ENCODE results near the gene NNMT.

The NNMT gene

DNA sequence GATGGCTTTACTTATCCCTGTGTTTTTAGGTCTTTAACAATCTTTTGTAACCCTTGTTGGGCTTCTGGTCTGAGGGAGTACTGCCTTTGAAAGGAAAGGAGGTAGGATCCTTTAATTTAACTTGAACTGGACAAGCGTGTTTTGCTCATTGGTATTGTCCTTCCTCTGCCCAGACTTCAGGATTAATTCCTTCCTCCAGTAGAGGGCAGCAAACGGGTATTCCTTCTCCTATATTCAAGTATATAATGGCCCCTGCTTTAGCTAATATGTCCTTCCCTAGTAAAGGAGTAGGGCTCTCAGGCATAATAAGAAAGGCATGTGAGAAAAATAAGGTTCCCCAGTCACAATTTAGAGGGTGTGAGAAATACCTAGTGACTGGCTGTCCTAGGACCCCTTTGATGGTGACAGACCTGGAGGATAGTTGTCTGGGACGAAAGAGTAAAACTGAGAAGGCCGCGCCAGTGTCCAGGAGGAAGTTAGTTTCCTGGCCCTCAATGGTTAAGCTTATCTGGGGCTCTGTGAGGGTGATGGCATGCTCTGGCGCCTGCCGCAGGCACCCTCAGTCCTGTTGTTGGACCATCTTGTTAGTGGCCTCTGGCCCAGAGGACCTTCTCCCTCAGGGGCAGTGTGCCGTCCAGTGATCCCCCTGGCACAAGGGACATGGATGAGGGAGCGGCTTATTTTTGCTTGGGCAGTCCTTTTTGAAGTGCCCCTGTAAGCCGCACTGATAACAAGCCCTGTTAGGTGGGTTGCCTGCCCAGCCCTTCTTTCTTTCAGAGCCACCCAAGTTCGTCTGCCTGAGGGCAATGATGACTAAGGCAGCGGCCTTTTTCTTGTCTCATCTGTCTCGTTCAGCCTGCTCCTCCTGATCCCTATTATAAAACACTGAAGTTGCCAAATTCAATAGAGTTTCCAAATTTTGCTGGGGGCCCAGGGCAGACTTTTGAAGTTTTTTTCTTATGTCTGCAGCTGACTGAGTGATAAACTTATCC lies 52.3 kb downstream of the NNMT start:
- DNase-seq (ENCODE audit: low read depth in 2 of 2), result no peak

DNA sequence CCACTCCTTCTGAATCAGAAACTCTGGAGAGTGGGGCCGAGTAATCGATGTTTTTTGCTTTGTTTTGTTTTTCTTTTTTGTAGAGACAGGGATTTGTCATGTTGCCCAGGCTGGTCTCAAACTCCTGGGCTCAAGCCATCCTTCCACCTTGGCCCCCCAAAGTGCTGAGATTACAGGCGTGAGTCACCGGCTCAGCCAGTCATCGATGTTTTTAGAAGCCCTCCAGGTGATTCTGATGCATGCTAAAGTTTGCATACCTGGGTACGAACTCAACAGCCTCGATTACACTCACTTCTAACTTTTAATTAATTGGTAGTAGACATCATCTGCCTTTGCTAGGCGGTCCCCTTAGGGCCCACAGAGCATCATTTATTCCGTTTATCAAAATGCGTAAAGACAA lies 53.8 kb downstream of the NNMT start:
- DNase-seq (ENCODE audit: low read depth in 2 of 2), result no peak

DNA sequence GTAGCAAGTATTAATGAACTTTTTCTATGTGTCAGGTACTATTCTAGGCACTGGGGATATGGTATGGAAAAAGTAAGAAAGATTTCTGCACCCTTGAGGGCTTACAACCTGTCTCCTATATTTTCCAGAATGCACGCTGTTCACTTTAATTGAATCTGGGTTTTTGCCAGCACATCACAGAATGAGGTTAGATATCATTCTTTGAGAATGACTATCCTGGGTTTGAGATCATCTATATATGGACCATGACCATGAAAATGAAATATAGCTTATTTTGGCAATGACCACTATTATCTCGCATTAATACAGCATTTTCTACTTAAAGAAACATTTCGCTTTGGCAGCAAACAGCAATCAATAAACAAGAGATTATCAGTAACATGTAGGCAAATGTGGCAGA lies 57.2 kb downstream of the NNMT start:
- no peak for DNase-seq (ENCODE audit: low read depth in 2 of 2)

DNA sequence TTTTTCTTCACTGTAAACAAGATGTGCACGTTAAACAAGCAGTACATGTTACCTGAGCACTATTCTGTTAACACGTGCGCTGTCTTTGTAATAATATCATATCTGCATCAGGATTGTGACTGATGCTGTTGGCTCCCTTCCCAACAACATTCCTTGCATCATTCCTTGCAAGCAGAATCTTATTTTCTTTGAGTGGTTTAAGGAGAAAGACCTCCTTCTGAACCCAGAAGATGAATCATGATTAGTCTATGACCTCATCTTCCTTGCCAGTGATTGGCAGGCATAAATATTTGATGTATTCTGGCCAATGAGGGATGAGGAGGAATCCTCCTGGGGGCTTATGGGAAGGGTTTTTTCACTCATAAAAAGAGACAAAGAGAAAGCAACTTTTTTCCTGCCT lies 57.9 kb downstream of the NNMT start:
- DNase-seq (ENCODE audit: low read depth in 2 of 2), result no peak

DNA sequence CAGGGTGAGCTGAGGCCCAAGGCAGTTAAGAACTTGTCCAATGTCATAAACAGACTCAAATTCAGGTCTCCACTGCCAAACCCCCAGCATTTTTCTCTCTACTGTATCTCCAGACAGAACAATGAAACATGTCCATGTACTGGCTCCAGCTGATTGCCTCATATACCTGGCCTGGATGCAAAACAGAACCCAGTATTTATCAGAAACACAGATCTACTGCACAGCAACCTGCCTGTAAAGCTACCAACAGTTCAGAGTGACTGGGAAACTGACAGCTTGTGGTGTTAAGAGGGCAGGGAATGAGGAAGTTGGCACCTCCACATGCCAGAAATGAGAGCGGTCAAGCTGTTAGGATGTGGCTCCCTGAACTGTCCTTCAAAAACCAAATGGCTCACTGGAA lies 62.5 kb downstream of the NNMT start:
- no peak for DNase-seq (ENCODE audit: low read depth in 2 of 2)

DNA sequence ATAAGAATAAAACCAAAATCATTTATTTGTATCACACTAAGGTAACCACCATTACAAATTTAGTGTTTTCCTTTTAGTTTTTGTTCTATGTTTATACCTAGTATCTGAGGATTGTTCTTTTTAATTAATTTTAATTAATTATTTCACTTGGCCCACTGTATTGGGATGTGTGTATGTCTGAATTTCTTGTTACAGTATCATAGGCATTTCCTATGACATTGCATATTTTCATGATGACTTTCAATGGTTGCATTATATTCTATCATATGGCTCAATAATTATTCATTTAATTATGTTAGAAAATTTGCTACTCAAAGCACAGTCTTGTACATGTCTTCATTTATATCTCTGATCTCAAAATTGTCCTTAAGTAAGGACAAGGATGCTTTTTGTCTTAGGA lies 63.1 kb downstream of the NNMT start:
- DNase-seq (ENCODE audit: low read depth in 2 of 2), result no peak

DNA sequence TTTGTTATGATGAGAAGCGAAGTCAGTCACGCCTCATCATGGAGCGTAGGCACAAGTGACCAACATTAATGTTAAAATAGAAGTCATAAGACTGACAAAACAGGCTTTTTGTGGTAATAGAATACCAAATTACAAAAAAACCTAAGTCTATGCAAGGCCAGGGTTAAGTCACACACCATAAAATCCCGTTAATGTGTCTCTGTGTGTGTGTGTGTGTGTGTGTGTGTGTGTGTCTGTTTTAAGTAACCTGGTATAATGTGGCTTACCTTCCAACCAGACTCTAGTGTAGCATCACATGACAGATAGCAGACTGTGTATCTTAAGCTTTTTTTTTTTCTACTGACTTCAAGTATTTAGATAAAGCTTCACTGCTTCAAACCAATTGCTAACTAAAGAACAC lies 66.1 kb downstream of the NNMT start:
- DNase-seq (ENCODE audit: low read depth in 2 of 2), result no peak

DNA sequence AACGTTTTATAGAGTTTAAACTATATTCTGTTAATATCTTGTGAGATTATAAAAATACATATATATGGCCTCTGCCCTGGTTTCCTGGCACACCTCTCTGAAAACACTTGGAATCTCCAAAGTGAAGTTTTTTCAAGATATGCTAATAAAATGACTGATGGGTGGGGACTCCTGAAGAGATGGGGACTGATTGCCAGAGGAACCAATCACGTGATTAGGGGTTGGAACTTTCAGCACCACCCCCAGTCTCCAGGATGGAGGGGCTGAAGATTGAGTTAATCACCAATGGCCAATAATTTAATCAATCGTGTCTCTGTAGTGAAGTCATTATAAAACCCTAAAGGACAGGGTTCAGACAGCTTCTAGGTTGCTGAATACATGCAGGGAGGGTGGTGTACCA lies 66.8 kb downstream of the NNMT start:
- no peak for DNase-seq (ENCODE audit: low read depth in 2 of 2)
